B cell (primary cell): Measurements from ENCODE around the gene SCYGR1. TPM values are rescaled to one million over a fixed set of nuclear protein-coding genes. Genes with fewer than 3 reads are reported as not detected.
A peak's percentile ranks its signal among the peaks of the same experiment; 100 is the strongest.

Experiments used
- ATAC-seq: fragments of 200-7000 bp; cut with Tn5 transposase; one replicate; pipeline ENCODE4 v1.10.0; 2021; ENCODE audit warnings: low read depth, mild to moderate bottlenecking, moderate number of reproducible peaks, moderate library complexity
- CTCF ChIA-PET: fragments of 350-600 bp; sonication (Branson Sonifier 250); formaldehyde crosslinking; loops from one replicate; lab custom pipeline; 2021; ENCODE audit warnings: antibody characterized with exemption, inconsistent platforms; lab: Charles Lee
- POLR2A ChIA-PET: fragments of 350-600 bp; sonication (Branson Sonifier 250); formaldehyde crosslinking; loops from one replicate; lab custom pipeline; 2021; ENCODE audit warnings: antibody characterized with exemption; lab: Charles Lee
- DNase-seq: peaks from one replicate; pipeline ENCODE4 v3.0.0; 2013
- H2AFZ ChIP-seq: 2 replicates; pipeline ENCODE4 v1.6.1; 2012; ENCODE audit warnings: mild to moderate bottlenecking, low read depth, low read length; ENCODE audit not compliant: insufficient read depth, poor library complexity, severe bottlenecking
- H3K27ac ChIP-seq, 2 donors: 1 replicate in 1 of 2; 2 replicates in 1 of 2; pipeline ENCODE4 v1.5.1; 2012 to 2013; ENCODE audit warnings: low read length in 2 of 2, mild to moderate bottlenecking in 2 of 2, moderate library complexity in 1 of 2
- H3K27me3 ChIP-seq, 4 experiments: fragments of 200-600 bp in 1 of 4; sonication (generic) in 1 of 4; replicated peaks in 1 of 4; 1 replicate in 2 of 4; 2 replicates in 2 of 4; pipeline versions ENCODE4 v1.6.1 to v1.7.0; 2013 to 2016; ENCODE audit warnings: low read length in 3 of 4, mild to moderate bottlenecking in 2 of 4, mixed read lengths in 1 of 4, moderate library complexity in 1 of 4; ENCODE audit not compliant: insufficient read depth in 4 of 4, control insufficient read depth in 3 of 4; ENCODE audit errors: control extremely low read depth in 1 of 4
- H3K36me3 ChIP-seq, 2 experiments: replicated peaks in 1 of 2; 1 replicate in 1 of 2; 2 replicates in 1 of 2; pipeline versions ENCODE4 v1.6.1 to v1.7.1; 2013; ENCODE audit warnings: low read length in 1 of 2; ENCODE audit not compliant: insufficient read depth in 2 of 2, control insufficient read depth in 1 of 2; ENCODE audit errors: control extremely low read depth in 1 of 2, extremely low read depth in 1 of 2
- H3K4me1 ChIP-seq, 2 donors: fragments of 200-600 bp in 1 of 2; sonication (generic) in 1 of 2; 1 replicate in 1 of 2; 2 replicates in 1 of 2; pipeline versions ENCODE4 v1.5.1 to v1.6.1; 2013 to 2017; ENCODE audit warnings: low read length in 2 of 2; ENCODE audit not compliant: control insufficient read depth in 2 of 2, insufficient read depth in 2 of 2
- H3K4me2 ChIP-seq: replicated peaks from 2 replicates; pipeline ENCODE3; 2012; ENCODE audit warnings: mild to moderate bottlenecking, low read depth, low read length; ENCODE audit not compliant: poor library complexity, severe bottlenecking
- H3K4me3 ChIP-seq, 5 experiments: fragments of 200-600 bp in 1 of 5; sonication (generic) in 1 of 5; 1 replicate in 3 of 5; 2 replicates in 2 of 5; pipeline versions ENCODE4 v1.5.1 to v1.7.0; 2011 to 2016; ENCODE audit warnings: low read length in 4 of 5, mild to moderate bottlenecking in 4 of 5, low read depth in 2 of 5, control low read depth in 1 of 5, moderate library complexity in 1 of 5; ENCODE audit not compliant: insufficient read depth in 1 of 5; ENCODE audit errors: control extremely low read depth in 1 of 5, extremely low read depth in 1 of 5
- H3K79me2 ChIP-seq: fragments of 200-600 bp; sonication (generic); one replicate; pipeline ENCODE4 v1.6.0; 2016; ENCODE audit warnings: low read length; ENCODE audit not compliant: control insufficient read depth, insufficient read depth
- H3K9ac ChIP-seq: fragments of 200-600 bp; sonication (generic); 2 replicates; pipeline ENCODE4 v1.6.1; 2017; ENCODE audit warnings: mild to moderate bottlenecking, low read length, moderate library complexity
- H3K9me3 ChIP-seq, 3 donors: one replicate each; pipeline versions ENCODE4 v1.6.1 to v1.7.1; 2013; ENCODE audit warnings: low read length in 2 of 3; ENCODE audit not compliant: control insufficient read depth in 2 of 3, insufficient read depth in 1 of 3; ENCODE audit errors: control extremely low read depth in 1 of 3
- H4K20me1 ChIP-seq: 2 replicates; pipeline ENCODE4 v1.6.0; 2012; ENCODE audit warnings: mild to moderate bottlenecking, low read length; ENCODE audit not compliant: insufficient read depth, control insufficient read depth, poor library complexity, severe bottlenecking
- H3K27ac Mint-ChIP-seq: one replicate; pipeline ENCODE4 v1.8.0; 2021; ENCODE audit warnings: mixed read lengths
- H3K27me3 Mint-ChIP-seq: one replicate; pipeline ENCODE4 v1.8.0; 2021; ENCODE audit warnings: mixed read lengths
- H3K4me1 Mint-ChIP-seq: one replicate; pipeline ENCODE4 v1.8.0; 2021; ENCODE audit warnings: mixed read lengths
- H3K4me3 Mint-ChIP-seq: one replicate; pipeline ENCODE4 v1.8.0; 2021; ENCODE audit warnings: mixed read lengths
- H3K9me3 Mint-ChIP-seq: one replicate; pipeline ENCODE4 v1.8.0; 2022; ENCODE audit warnings: mixed read lengths; ENCODE audit not compliant: insufficient read depth
- CTCF ChIP-seq: fragments of 200-600 bp; IDR thresholded peaks from one replicate; pipeline ENCODE4 v1.8.0; 2022; ENCODE audit warnings: antibody characterized with exemption, mild to moderate bottlenecking
- EZH2 ChIP-seq: IDR thresholded peaks from 2 replicates; pipeline ENCODE4 v1.6.1; 2012; ENCODE audit warnings: borderline replicate concordance, low read depth, mild to moderate bottlenecking, moderate library complexity, low read length; ENCODE audit not compliant: insufficient read depth, poor library complexity, severe bottlenecking
- WGBS: methylation state at CpG from one replicate; pipeline ENCODE4 v1.1.5; 2013; ENCODE audit warnings: missing lambda C conversion rate; ENCODE audit not compliant: insufficient coverage; 5-methylcytosine and 5-hydroxymethylcytosine counted together
- intact Hi-C: fragments of 100-400 bp; cut with micrococcal nuclease; formaldehyde crosslinking; loops from one replicate; pipeline ENCODE4 v1.10.0; 2022
- polyA plus RNA-seq: library from polyadenylated mRNA; depleted of rRNA; stranded (reverse); fragments of >200 nt; gene quantifications from 2 replicates; pipeline ENCODE4 v1.2.3, GENCODE V29; 2012
- total RNA-seq, 2 donors: library from RNA; stranded (reverse); fragments of 120-200 nt in 1 of 2; gene quantifications; 1 replicate in 1 of 2; 2 replicates in 1 of 2; pipeline versions ENCODE4 v1.2.3 to v1.2.4, GENCODE V29; 2013 to 2022

SCYGR1 gene
- total and polyA plus RNA-seq, 2 donors (not counting 1 experiment from before 2014, with no cell fraction given) = not detected

GRCh38 chr2:227395556-227395955 lies 7.8 kb upstream of the SCYGR1 start:
- H3K4me3 ChIP-seq = no peak overlapping the region
- H3K9me3 ChIP-seq = no peaks in the 10 kb centered on the region
- H3K27ac ChIP-seq = no peak overlapping the region
- H3K4me1 ChIP-seq = peaks cover 21 to 25% of the 10 kb centered on the region in 2 donors
- no peaks in the 10 kb centered on the region for H3K36me3 ChIP-seq
- ATAC-seq (no peak), DNase-seq (no peak)
- H3K27me3 Mint-ChIP-seq = no peaks in the 10 kb centered on the region
- ChIA-PET CTCF (interaction anchor here (0.8 to 2.3 kb wide), 2 partner anchors 10 to 85 kb away, joined by 3 to 6 read pairs; no protein-coding TSS in a partner anchor), POLR2A (interaction anchor here (0.6 kb wide), 1 partner anchor 85 kb away, joined by 5 read pairs; no protein-coding TSS in a partner anchor)
- no peak overlapping the region for H3K4me2 ChIP-seq
- H3K4me3 Mint-ChIP-seq = no peak overlapping the region
- no peak overlapping the region for H3K9ac ChIP-seq
- WGBS = no CpG with 5 or more reads among the region's 1 CpG
- no peaks in the 10 kb centered on the region for H3K27me3 ChIP-seq
- H4K20me1 ChIP-seq = no peaks in the 10 kb centered on the region
- no peak overlapping the region for H2AFZ ChIP-seq
- H3K9me3 Mint-ChIP-seq = no peaks in the 10 kb centered on the region
- peaks cover 33% of the 10 kb centered on the region for H3K4me1 Mint-ChIP-seq
- intact Hi-C loops = no loop called here
- TF ChIP-seq EZH2 (no peak), CTCF (no peak)
- no peaks in the 10 kb centered on the region for H3K79me2 ChIP-seq
- peak overlapping the region; percentile 34 for H3K27ac Mint-ChIP-seq

- no peaks in the 10 kb centered on the region for H3K9me3 ChIP-seq
- ATAC-seq = peak; percentile 33
- Mint-ChIP-seq H3K9me3 (no peaks in the 10 kb centered on the region), H3K27me3 (no peaks in the 10 kb centered on the region), H3K4me1 (peaks cover 33% of the 10 kb centered on the region), H3K27ac (peak overlapping the region; percentile 80), H3K4me3 (peak overlapping the region; percentile 37)
- no peak overlapping the region for H2AFZ ChIP-seq
- no peak overlapping the region for H3K4me3 ChIP-seq
- no peaks in the 10 kb centered on the region for H3K36me3 ChIP-seq
- no peaks in the 10 kb centered on the region for H3K27me3 ChIP-seq
- peak; percentile 39 for DNase-seq
- H3K27ac ChIP-seq = no peak overlapping the region
- H4K20me1 ChIP-seq = no peaks in the 10 kb centered on the region
- no peak overlapping the region for H3K9ac ChIP-seq
- WGBS = 50% methylated on average over 2 of the region's 2 CpGs
- ChIA-PET CTCF (interaction anchor here (1.0 to 2.3 kb wide), 2 partner anchors 10 to 12 kb away, joined by 5 to 6 read pairs; no protein-coding TSS in a partner anchor), POLR2A (no interaction called here)
- no peaks in the 10 kb centered on the region for H3K79me2 ChIP-seq
- TF ChIP-seq CTCF (no peak), EZH2 (no peak)
- peak overlapping the region; percentile 45 for H3K4me2 ChIP-seq
- H3K4me1 ChIP-seq = peaks cover 21 to 25% of the 10 kb centered on the region in 2 donors
- intact Hi-C loops = no loop called here
Measured at GRCh38 chr2:227394401-227394800, 6.7 kb upstream of the SCYGR1 start.
